Measurements from ENCODE around the gene PDXK. TPM values are rescaled to one million over a fixed set of nuclear protein-coding genes. Genes with fewer than 3 reads are reported as not detected.

PDXK gene
- total and polyA plus RNA-seq, 2 experiments from 2014 or later, result 76.2 to 82.4 TPM

GRCh38 chr21:43757601-43758000, 38.7 kb downstream of the PDXK start:
- DNase-seq (ENCODE audit: low read depth in 1 of 2, low spot score in 1 of 2), result no peak
- no peaks in the 10 kb centered on the region for H3K9me3 ChIP-seq (ENCODE audit: low read depth)
- no peaks in the 10 kb centered on the region for H3K27me3 ChIP-seq
- no peak overlapping the region for H3K4me3 ChIP-seq
- no peaks in the 10 kb centered on the region for H3K4me1 ChIP-seq (ENCODE audit: low read depth)
- TF ChIP-seq CTCF (IDR thresholded peaks at IDR 0.05; ENCODE audit: low read depth, low read length), result no peak
- no peak overlapping the region for H3K27ac ChIP-seq
- peaks cover 4% of the 10 kb centered on the region for H3K36me3 ChIP-seq

- Histone ChIP-seq H3K36me3 (peaks cover 4% of the 10 kb centered on the region), H3K27me3 (no peaks in the 10 kb centered on the region), H3K27ac (no peak overlapping the region), H3K4me1 (ENCODE audit: low read depth) (no peaks in the 10 kb centered on the region), H3K4me3 (no peak overlapping the region), H3K9me3 (ENCODE audit: low read depth) (no peaks in the 10 kb centered on the region)
- peak in 1 of 2 donors; percentile 86 for DNase-seq (ENCODE audit: low read depth in 1 of 2, low spot score in 1 of 2)
- TF ChIP-seq CTCF (IDR thresholded peaks at IDR 0.05; ENCODE audit: low read depth, low read length), result no peak
These were observed 39.2 kb downstream of the PDXK start for GRCh38 chr21:43758111-43758641.

- H3K27me3 ChIP-seq, result no peaks in the 10 kb centered on the region
- no peaks in the 10 kb centered on the region for H3K4me1 ChIP-seq (ENCODE audit: low read depth)
- no peaks in the 10 kb centered on the region for H3K9me3 ChIP-seq (ENCODE audit: low read depth)
- DNase-seq (ENCODE audit: low read depth in 1 of 2, low spot score in 1 of 2), result no peak
- TF ChIP-seq CTCF (IDR thresholded peaks at IDR 0.05; ENCODE audit: low read depth, low read length), result no peak
- no peak overlapping the region for H3K4me3 ChIP-seq
- H3K27ac ChIP-seq, result no peak overlapping the region
- H3K36me3 ChIP-seq, result peaks cover 4% of the 10 kb centered on the region
These were observed 39.9 kb downstream of the PDXK start for GRCh38 chr21:43758811-43759210.

GRCh38 chr21:43759651-43760050, 40.7 kb downstream of the PDXK start:
- no peaks in the 10 kb centered on the region for H3K27me3 ChIP-seq
- H3K4me3 ChIP-seq, result no peak overlapping the region
- H3K36me3 ChIP-seq, result peaks cover 4% of the 10 kb centered on the region
- no peaks in the 10 kb centered on the region for H3K9me3 ChIP-seq (ENCODE audit: low read depth)
- no peak for DNase-seq (ENCODE audit: low read depth in 1 of 2, low spot score in 1 of 2)
- TF ChIP-seq CTCF (IDR thresholded peaks at IDR 0.05; ENCODE audit: low read depth, low read length), result no peak
- no peaks in the 10 kb centered on the region for H3K4me1 ChIP-seq (ENCODE audit: low read depth)
- no peak overlapping the region for H3K27ac ChIP-seq

GRCh38 chr21:43760391-43760958, 41.5 kb downstream of the PDXK start:
- no peak for TF ChIP-seq CTCF (IDR thresholded peaks at IDR 0.05; ENCODE audit: low read depth, low read length)

More at GRCh38 chr21:43760391-43760958, 41.5 kb downstream of the PDXK start:
- H3K9me3 ChIP-seq (ENCODE audit: low read depth), result no peaks in the 10 kb centered on the region
- H3K4me1 ChIP-seq (ENCODE audit: low read depth), result no peaks in the 10 kb centered on the region
- H3K27me3 ChIP-seq, result no peaks in the 10 kb centered on the region
- H3K36me3 ChIP-seq, result peaks cover 4% of the 10 kb centered on the region
- H3K4me3 ChIP-seq, result no peak overlapping the region
- no peak for DNase-seq (ENCODE audit: low read depth in 1 of 2, low spot score in 1 of 2)
- H3K27ac ChIP-seq, result no peak overlapping the region

Measured in cardiac muscle cell (in vitro differentiated cells and primary cell).